Suprapubic skin (tissue), 4 donors: ENCODE results near the gene RPSA. TPM values are rescaled to one million over a fixed set of nuclear protein-coding genes. Genes with fewer than 3 reads are reported as not detected.

Experiments used
- DNase-seq, 2 donors: peaks; one replicate each; pipeline ENCODE4 v3.0.0-alpha.2; 2019; ENCODE audit warnings: low spot score in 2 of 2
- H3K27ac ChIP-seq: fragments of 200-600 bp; sonication (generic); one replicate; pipeline ENCODE4 v1.5.1; 2019
- H3K27me3 ChIP-seq: fragments of 200-600 bp; sonication (generic); one replicate; pipeline ENCODE4 v1.5.1; 2019
- H3K36me3 ChIP-seq: fragments of 200-600 bp; sonication (generic); one replicate; pipeline ENCODE4 v1.5.1; 2019
- H3K4me1 ChIP-seq: fragments of 200-600 bp; sonication (generic); one replicate; pipeline ENCODE4 v1.5.1; 2019
- H3K4me3 ChIP-seq: fragments of 200-600 bp; sonication (generic); one replicate; pipeline ENCODE4 v1.5.1; 2019; ENCODE audit warnings: mild to moderate bottlenecking
- H3K9me3 ChIP-seq: fragments of 200-600 bp; sonication (generic); one replicate; pipeline ENCODE4 v1.5.1; 2019
- EP300 ChIP-seq: sonication (generic); formaldehyde crosslinking; IDR thresholded peaks from one replicate; pipeline ENCODE4 v1.6.1; 2017; ENCODE audit warnings: antibody characterized with exemption
- POLR2A ChIP-seq, 2 donors: fragments of 450-650 bp; IDR thresholded peaks; one replicate each; pipeline ENCODE4 v1.6.1; 2017; ENCODE audit warnings: antibody characterized with exemption in 2 of 2, mild to moderate bottlenecking in 2 of 2, moderate library complexity in 2 of 2
- POLR2AphosphoS5 ChIP-seq, 3 donors: sonication (generic); formaldehyde crosslinking; IDR thresholded peaks; one replicate each; pipeline ENCODE4 v1.6.1; 2017; ENCODE audit warnings: antibody characterized with exemption in 3 of 3
- WGBS: methylation state at CpG from one replicate; pipeline ENCODE4 v1.1.5; 2018; 5-methylcytosine and 5-hydroxymethylcytosine counted together
- total RNA-seq, 4 donors: library from RNA; depleted of rRNA; stranded (reverse); fragments of >200 nt; gene quantifications; one replicate each; pipeline ENCODE4 v1.1.0, GENCODE V29; 2016
- TF ChIP-seq, protein P1 (sequence below), 2 donors: fragments of 200-600 bp in 1 of 2; fragments of 450-650 bp in 1 of 2; sonication (generic) in 1 of 2; IDR thresholded peaks; one replicate each; pipeline ENCODE4 v1.5.1; 2016 to 2019; ENCODE audit warnings: antibody characterized with exemption in 2 of 2, mild to moderate bottlenecking in 1 of 2, moderate library complexity in 1 of 2

RPSA gene
- total RNA-seq, 4 donors from 2014 or later, result 758 to 1,526 (median 1,196) TPM

DNA sequence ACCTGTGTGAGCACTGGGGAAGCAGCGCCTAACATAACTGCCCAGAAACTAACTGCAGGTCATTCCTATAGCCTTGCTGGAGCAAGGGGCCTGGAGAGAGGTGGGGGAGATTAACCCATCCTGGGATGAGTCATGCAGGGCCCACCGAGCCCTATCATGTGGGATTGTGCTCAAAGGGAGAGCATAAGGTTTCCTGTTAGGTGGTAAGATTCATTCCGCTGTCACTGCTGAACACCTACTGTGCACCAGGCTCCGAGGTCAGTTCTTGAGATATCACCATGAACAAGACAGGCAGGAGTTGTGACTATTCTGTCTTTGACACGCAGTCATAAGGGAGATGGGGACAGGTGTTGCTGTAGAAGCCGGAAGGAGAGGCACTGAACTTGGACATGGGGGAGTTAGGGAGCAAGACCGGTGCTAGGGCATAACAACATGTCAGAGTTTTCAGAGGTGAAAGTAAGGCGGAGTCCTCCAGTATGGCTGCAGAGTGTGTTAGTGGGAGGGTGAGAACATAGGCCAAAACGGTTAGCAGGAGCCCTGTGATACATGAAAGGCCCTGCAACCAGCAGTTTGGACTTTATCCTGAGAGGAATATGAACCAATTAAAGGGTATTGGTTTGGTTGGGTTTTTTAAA, 20.9 kb upstream of the RPSA start:
- no peak overlapping the region for H3K27ac ChIP-seq
- 77% methylated on average over 8 of the region's 9 CpGs for WGBS
- peaks cover 7% of the 10 kb centered on the region for H3K36me3 ChIP-seq
- peaks cover 22% of the 10 kb centered on the region for H3K4me1 ChIP-seq
- H3K4me3 ChIP-seq, result no peak overlapping the region
- TF ChIP-seq EP300, result no peak
- TF ChIP-seq, protein P1, sequence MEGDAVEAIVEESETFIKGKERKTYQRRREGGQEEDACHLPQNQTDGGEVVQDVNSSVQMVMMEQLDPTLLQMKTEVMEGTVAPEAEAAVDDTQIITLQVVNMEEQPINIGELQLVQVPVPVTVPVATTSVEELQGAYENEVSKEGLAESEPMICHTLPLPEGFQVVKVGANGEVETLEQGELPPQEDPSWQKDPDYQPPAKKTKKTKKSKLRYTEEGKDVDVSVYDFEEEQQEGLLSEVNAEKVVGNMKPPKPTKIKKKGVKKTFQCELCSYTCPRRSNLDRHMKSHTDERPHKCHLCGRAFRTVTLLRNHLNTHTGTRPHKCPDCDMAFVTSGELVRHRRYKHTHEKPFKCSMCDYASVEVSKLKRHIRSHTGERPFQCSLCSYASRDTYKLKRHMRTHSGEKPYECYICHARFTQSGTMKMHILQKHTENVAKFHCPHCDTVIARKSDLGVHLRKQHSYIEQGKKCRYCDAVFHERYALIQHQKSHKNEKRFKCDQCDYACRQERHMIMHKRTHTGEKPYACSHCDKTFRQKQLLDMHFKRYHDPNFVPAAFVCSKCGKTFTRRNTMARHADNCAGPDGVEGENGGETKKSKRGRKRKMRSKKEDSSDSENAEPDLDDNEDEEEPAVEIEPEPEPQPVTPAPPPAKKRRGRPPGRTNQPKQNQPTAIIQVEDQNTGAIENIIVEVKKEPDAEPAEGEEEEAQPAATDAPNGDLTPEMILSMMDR (IDR thresholded peaks at IDR 0.05), result no peak
- no peak for TF ChIP-seq POLR2A (IDR thresholded peaks at IDR 0.05)
- no peak for TF ChIP-seq POLR2AphosphoS5 (IDR thresholded peaks at IDR 0.05)
- no peak for DNase-seq
- no peaks in the 10 kb centered on the region for H3K9me3 ChIP-seq
- no peaks in the 10 kb centered on the region for H3K27me3 ChIP-seq

DNA sequence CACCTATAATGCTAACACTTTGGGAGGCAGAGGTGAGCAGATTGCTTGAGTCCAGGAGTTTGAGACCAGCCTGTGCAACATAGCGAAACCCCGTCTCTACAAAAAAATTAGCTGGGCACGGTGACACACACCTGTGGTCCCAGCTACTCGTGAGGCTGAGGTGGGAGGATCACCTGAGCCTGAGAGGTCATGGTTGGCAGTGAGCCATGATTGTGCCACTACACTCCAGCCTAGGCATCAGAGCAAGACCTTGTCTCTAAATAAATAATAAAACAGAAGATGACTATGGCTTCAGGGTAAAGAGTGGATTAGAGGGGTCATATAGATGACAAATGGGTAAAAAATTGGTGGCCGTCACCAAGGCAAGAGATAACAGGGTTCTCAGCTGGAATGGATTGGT, 20.2 kb upstream of the RPSA start:
- H3K4me1 ChIP-seq, result peaks cover 22% of the 10 kb centered on the region
- no peak for DNase-seq
- no peak overlapping the region for H3K4me3 ChIP-seq
- H3K27ac ChIP-seq, result no peak overlapping the region
- H3K36me3 ChIP-seq, result peaks cover 15% of the 10 kb centered on the region
- TF ChIP-seq EP300 (no peak), POLR2A (IDR thresholded peaks at IDR 0.05) (no peak), POLR2AphosphoS5 (IDR thresholded peaks at IDR 0.05) (no peak)
- TF ChIP-seq, protein P1 (IDR thresholded peaks at IDR 0.05), result no peak
- 72% methylated on average over 5 of the region's 5 CpGs for WGBS
- no peaks in the 10 kb centered on the region for H3K9me3 ChIP-seq
- H3K27me3 ChIP-seq, result no peaks in the 10 kb centered on the region

DNA sequence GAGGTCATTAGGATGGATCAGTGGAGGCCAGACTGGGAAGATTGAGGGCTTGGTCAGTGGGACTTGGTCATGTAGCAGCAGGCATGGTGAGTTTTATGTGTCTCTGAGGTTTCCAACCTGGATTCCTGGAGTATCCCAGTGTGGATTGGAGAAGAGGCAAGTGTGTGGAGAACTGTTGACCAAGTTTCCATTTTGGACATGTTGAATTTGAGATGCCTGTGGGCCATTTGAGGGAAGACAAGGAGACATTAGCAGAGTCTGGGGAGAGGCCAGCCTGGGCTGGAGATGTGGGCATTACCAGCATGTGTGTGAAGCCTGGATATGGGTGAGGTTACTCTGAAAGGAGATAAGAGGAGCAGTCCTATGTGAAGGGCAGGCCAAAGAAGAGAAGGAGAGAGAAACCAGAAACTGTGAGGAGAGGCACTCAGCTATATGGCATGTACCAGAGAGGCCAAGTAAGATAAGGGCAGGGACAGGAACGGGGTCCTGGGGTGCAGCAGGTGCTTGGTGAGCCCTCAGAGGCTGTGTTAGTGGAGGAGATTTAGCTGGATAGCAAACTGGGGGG, 19.0 kb upstream of the RPSA start:
- Histone ChIP-seq H3K4me1 (peaks cover 22% of the 10 kb centered on the region), H3K36me3 (peaks cover 26% of the 10 kb centered on the region), H3K27me3 (no peaks in the 10 kb centered on the region), H3K4me3 (no peak overlapping the region), H3K27ac (no peak overlapping the region), H3K9me3 (no peaks in the 10 kb centered on the region)
- no peak for TF ChIP-seq POLR2A (IDR thresholded peaks at IDR 0.05)
- TF ChIP-seq EP300, result no peak
- TF ChIP-seq POLR2AphosphoS5 (IDR thresholded peaks at IDR 0.05), result no peak
- TF ChIP-seq, protein P1 (IDR thresholded peaks at IDR 0.05), result no peak
- DNase-seq, result no peak
- WGBS, result 94% methylated on average over 1 of the region's 1 CpG

DNA sequence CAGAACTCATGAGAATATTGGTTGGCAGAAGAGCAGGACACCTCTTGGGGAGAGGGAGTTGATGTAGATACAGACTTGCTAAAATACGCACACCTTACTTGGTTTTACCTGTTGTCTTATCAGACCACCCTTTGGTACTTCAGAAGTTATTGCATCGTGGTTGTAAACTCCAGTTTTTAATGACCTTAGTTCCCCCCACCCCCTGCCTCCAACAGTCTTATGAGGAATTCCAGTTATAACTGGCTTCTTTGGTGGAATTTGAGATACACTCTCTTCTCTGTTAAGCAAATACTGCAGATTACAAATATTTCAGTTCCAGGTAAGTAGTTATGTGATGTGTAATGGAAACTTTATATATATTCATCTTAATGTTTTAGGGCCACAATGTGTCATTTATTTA, 18.4 kb upstream of the RPSA start:
- H3K4me3 ChIP-seq, result no peak overlapping the region
- WGBS, result 90% methylated on average over 2 of the region's 2 CpGs
- no peaks in the 10 kb centered on the region for H3K9me3 ChIP-seq
- H3K4me1 ChIP-seq, result peaks cover 16% of the 10 kb centered on the region
- DNase-seq, result no peak
- peaks cover 33% of the 10 kb centered on the region for H3K36me3 ChIP-seq
- no peaks in the 10 kb centered on the region for H3K27me3 ChIP-seq
- TF ChIP-seq POLR2AphosphoS5 (IDR thresholded peaks at IDR 0.05) (no peak), POLR2A (IDR thresholded peaks at IDR 0.05) (no peak), EP300 (no peak)
- TF ChIP-seq, protein P1 (IDR thresholded peaks at IDR 0.05), result no peak
- H3K27ac ChIP-seq, result no peak overlapping the region

DNA sequence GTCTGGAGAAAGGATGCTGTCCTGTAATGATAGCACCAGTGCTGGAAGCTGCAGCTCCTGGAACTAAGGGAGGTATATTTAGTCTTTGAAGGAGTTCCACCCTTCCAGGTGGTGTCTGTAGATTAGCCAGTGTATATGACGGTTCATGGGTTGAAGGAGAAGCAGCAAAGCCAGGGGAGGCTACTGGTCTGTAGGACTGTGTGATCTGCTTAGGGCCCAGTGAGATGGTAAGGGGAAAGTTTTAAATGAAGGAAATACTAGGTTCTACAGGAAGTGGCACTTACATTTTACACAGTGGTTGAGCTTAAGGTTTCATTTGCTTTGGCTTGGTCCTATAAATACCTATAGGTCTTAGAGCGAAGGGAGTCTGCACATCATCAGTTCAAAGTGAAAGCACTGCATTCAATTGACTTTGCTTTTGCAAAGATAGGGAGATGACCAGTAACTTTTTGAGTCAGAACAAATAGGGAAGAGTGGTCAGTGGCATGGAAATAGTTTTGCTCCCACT, 17.7 kb upstream of the RPSA start:
- Histone ChIP-seq H3K36me3 (peaks cover 39% of the 10 kb centered on the region), H3K27ac (no peak overlapping the region), H3K4me1 (peaks cover 16% of the 10 kb centered on the region), H3K4me3 (no peak overlapping the region), H3K27me3 (no peaks in the 10 kb centered on the region), H3K9me3 (no peaks in the 10 kb centered on the region)
- TF ChIP-seq EP300 (no peak), POLR2A (IDR thresholded peaks at IDR 0.05) (no peak), POLR2AphosphoS5 (IDR thresholded peaks at IDR 0.05) (no peak)
- TF ChIP-seq, protein P1 (IDR thresholded peaks at IDR 0.05), result no peak
- WGBS, result 96% methylated on average over 2 of the region's 2 CpGs
- DNase-seq, result no peak
